Renal pelvis (tissue), 4 donors: ENCODE data around the gene CPNE1. TPM values are rescaled to one million over a fixed set of nuclear protein-coding genes. Genes with fewer than 3 reads are reported as not detected.

Experiments used
- DNase-seq: peaks from one replicate; pipeline ENCODE4 v3.0.0-alpha.2; 2013
- polyA plus RNA-seq, 3 donors: library from polyadenylated mRNA; unstranded; fragments of 120-200 nt; gene quantifications; one replicate each; pipeline ENCODE4 v1.2.1, GENCODE V29; 2013; ENCODE audit not compliant: insufficient read length in 3 of 3

CPNE1 gene
- polyA plus RNA-seq, 3 donors = 166 to 209 (median 203) TPM

GRCh38 chr20:35579196-35579595, 85.5 kb downstream of the CPNE1 start:
- DNase-seq = no peak

DNA sequence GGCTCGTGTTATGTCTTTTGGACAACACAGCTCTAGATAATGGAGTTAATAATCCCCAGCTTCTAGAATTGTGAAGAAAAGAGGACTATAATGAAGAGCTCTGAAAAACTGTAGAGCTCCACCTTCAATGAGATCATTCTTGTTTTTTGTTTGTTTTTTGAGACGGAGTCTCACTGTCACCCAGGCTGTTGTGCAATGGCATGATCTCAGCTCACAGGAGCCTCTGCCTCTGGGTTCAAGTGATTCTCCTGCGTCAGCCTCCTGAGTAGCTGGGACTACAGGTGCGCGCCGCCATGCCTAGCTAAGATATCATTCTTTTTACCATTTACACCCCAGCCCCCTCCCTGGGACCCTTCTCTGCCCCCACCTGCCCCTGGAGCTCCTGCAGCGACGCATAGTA, 86.2 kb downstream of the CPNE1 start:
- no peak for DNase-seq

DNA sequence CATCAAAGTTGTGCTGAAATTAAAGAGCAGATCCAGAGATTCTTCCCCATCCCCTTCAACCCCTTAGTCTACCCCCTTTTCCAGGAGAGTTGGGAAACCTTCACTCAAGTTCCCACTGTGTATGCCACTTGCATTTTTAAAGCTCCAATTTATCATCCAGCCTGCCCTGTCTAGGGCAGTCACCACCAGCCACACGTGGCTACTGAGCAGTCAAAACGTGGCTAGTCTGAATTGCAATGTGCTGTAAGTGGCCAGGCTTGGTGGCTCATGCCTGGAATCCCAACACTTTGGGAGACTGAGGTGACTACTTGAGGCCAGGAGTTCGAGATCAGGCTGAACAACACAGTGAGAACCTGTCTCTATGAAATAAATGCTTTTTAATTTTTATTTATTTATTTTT, 87.9 kb downstream of the CPNE1 start:
- no peak for DNase-seq

Other genes with a start within 250 kb of the CPNE1 start
- gene GDF5, start 226.7 kb downstream of the CPNE1 start, polyA plus RNA-seq = under 1 TPM in 2 of 3 donors, not detected in 1; 0.09 to 0.14 TPM
- gene CEP250, start 209.3 kb downstream of the CPNE1 start, polyA plus RNA-seq = 10 to 100 TPM; 56.7 to 65.5 (median 64.3) TPM
- gene C20orf173, start 135.2 kb downstream of the CPNE1 start, polyA plus RNA-seq = not detected
- 100 to 1,000 TPM; 348 to 369 (median 365) TPM for gene ERGIC3, start 122.8 kb downstream of the CPNE1 start, polyA plus RNA-seq
- 1 to 10 TPM; 2.6 to 6.5 (median 4.6) TPM for gene SPAG4, start 49.1 kb downstream of the CPNE1 start, polyA plus RNA-seq
- gene RBM12, start within 50 bp of the CPNE1 start, polyA plus RNA-seq = 100 to 1,000 TPM in 2 of 3 donors, 10 to 100 TPM in 1; 94.7 to 106 (median 102) TPM
- 10 to 100 TPM; 27.3 to 31.6 (median 31.1) TPM for gene NFS1, start 34.5 kb upstream of the CPNE1 start, polyA plus RNA-seq
- gene ROMO1, start 34.5 kb upstream of the CPNE1 start, polyA plus RNA-seq = 100 to 1,000 TPM in 1 of 3 donors, 10 to 100 TPM in 2; 76.5 to 100 (median 91.1) TPM
- gene RBM39, start 77.4 kb upstream of the CPNE1 start, polyA plus RNA-seq = 100 to 1,000 TPM; 540 to 689 (median 646) TPM
- 10 to 100 TPM; 30.2 to 34.8 (median 32.2) TPM for gene PHF20, start 107.1 kb upstream of the CPNE1 start, polyA plus RNA-seq